Omental fat pad (tissue), 4 donors: ENCODE data around the gene EXOC6B. TPM values are rescaled to one million over a fixed set of nuclear protein-coding genes. Genes with fewer than 3 reads are reported as not detected.

Experiments used
- ATAC-seq: fragments of 150-250 bp; one replicate; pipeline ENCODE4 v1.9.1; 2016; ENCODE audit warnings: mild to moderate bottlenecking, moderate library complexity; ENCODE audit not compliant: low FRiP score
- DNase-seq: peaks from one replicate; pipeline ENCODE4 v3.0.0-alpha.2; 2019; ENCODE audit warnings: low spot score
- total RNA-seq, 4 donors: library from RNA; depleted of rRNA; stranded (reverse); fragments of >200 nt; gene quantifications; one replicate each; pipeline ENCODE4 v1.1.0, GENCODE V29; 2016
- TF ChIP-seq, protein P1 (sequence below), 3 donors: fragments of 450-650 bp; IDR thresholded peaks; one replicate each; pipeline ENCODE4 v1.5.1; 2016 to 2017; ENCODE audit warnings: antibody characterized with exemption in 3 of 3, mild to moderate bottlenecking in 3 of 3, moderate library complexity in 2 of 3

The EXOC6B gene
- total RNA-seq, 4 donors from 2014 or later, result 25.6 to 38.3 (median 30.1) TPM

DNA sequence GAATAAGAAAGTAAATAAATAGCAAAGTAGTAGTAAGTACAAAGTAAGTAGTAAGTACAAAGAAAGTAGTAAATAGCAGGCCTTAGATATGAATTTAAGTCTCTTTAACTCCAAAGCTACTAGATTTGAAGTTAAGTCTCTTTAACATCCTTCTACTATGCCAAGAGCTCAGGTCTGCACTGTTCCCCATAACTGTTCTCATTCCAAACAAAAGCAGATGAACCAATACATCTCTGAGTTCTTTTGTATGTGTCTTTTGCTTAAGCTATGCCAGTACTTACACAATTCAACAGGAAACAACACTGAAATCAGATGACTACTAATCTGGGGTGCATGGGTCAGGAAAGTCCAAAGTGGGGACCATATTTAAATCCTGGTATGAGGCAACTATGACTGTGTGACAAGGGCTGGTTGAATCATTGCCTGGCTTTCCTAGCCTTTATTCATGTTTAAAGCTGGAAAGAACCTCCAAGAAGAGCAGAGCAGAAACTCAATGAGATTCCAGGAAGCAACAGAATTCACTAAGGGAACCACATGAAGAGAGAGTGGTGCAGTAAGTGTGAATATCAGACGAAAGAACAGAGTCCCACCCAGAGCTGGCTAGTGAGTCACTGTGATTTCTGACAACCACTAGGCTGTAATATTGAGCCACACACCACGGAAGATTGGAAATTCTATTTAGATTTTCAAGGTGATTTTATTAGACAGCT lies 627.1 kb downstream of the EXOC6B start:
- TF ChIP-seq, protein P1, sequence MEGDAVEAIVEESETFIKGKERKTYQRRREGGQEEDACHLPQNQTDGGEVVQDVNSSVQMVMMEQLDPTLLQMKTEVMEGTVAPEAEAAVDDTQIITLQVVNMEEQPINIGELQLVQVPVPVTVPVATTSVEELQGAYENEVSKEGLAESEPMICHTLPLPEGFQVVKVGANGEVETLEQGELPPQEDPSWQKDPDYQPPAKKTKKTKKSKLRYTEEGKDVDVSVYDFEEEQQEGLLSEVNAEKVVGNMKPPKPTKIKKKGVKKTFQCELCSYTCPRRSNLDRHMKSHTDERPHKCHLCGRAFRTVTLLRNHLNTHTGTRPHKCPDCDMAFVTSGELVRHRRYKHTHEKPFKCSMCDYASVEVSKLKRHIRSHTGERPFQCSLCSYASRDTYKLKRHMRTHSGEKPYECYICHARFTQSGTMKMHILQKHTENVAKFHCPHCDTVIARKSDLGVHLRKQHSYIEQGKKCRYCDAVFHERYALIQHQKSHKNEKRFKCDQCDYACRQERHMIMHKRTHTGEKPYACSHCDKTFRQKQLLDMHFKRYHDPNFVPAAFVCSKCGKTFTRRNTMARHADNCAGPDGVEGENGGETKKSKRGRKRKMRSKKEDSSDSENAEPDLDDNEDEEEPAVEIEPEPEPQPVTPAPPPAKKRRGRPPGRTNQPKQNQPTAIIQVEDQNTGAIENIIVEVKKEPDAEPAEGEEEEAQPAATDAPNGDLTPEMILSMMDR (IDR thresholded peaks at IDR 0.05), result no peak
- ATAC-seq, result peak; percentile 14
- no peak for DNase-seq

- ATAC-seq, result no peak
These were observed 632.1 kb downstream of the EXOC6B start for GRCh38 chr2:72193723-72194122.

GRCh38 chr2:72191441-72191840 lies 634.4 kb downstream of the EXOC6B start:
- ATAC-seq (no peak), DNase-seq (no peak)
- TF ChIP-seq, protein P1 (IDR thresholded peaks at IDR 0.05), result no peak

More at GRCh38 chr2:72193723-72194122, 632.1 kb downstream of the EXOC6B start:
- TF ChIP-seq, protein P1 (IDR thresholded peaks at IDR 0.05), result no peak
- no peak for DNase-seq

DNA sequence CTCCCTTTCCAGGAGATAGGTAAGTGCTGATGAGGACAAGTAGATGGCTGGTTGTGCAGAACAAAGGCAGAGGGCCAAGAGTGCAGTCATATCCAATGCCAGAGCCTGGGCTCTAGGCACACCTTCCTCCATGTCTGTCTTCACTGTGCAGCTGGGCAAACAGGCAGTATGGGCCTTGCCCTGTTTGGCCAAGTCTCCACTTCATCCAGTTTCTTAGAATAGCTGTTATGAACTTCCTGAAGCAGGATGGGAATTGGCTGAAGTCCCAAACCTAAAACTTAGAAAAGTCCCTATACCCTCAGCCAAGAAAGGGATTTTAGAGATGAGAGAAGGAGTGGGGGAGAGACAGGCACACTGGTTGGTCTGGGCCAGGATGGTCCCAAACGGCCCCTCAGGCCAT lies 640.6 kb downstream of the EXOC6B start:
- no peak for DNase-seq
- TF ChIP-seq, protein P1 (IDR thresholded peaks at IDR 0.05), result no peak
- no peak for ATAC-seq

DNA sequence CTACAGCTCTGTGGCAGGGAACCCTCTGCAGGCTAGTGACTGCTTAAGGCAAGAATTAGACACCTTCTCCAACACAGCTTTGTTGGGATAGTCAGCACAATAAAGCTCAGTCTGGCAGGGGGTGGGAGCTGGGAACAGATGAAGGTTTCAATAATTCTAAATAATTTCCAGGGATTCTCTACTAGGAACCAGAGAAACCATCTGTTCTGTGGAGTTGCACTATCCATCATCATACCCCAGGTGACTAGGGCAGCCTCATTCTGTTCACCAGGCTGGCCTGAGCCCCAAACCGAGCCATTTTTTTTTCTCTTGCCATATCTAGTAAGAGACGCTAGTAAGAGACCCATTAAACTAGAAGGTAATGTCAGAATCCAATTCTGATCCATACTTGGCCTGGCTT lies 642.4 kb downstream of the EXOC6B start:
- ATAC-seq (no peak), DNase-seq (no peak)
- TF ChIP-seq, protein P1 (IDR thresholded peaks at IDR 0.05), result no peak

DNA sequence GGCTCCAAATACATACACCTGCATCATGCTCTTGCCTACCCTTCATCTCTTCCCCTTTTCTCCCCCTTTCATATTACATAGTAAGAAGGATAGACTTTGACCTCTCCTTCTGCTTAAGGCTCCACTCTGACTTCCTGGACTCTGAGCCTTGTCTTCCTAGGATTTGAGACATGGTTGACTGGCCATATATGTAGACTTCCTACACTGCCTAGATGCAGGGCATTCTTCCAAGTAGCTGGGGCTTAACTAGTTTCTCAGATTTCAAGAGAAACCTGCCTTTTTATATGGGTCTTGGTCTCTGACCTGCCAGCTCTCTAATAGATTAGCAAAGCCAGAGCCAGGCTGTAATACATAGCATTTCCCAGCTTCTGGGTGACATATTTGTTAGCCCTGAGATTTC lies 642.8 kb downstream of the EXOC6B start:
- ATAC-seq (no peak), DNase-seq (no peak)
- TF ChIP-seq, protein P1 (IDR thresholded peaks at IDR 0.05), result no peak

DNA sequence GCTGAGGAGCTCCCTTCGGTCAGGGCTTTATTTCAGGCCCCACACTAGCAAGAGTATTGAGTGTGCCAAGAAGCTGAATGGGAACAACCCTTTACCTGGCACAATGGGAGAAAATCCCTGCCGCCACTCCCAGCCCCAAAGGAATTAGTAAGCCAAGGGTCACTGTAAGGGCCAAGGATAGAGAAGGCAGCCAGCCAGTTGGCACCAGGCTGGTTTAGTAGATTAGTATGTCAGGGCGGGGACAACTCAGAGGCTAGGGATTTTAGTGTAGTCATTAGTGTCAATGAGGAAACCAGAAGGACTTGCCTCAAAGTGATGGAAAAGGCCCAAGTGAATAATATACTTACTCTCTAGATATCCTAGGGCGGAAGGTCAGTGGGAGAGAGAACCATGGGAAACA lies 643.3 kb downstream of the EXOC6B start:
- no peak for ATAC-seq
- TF ChIP-seq, protein P1 (IDR thresholded peaks at IDR 0.05), result no peak
- no peak for DNase-seq
